ENCODE results near the gene RTKN.

DNA sequence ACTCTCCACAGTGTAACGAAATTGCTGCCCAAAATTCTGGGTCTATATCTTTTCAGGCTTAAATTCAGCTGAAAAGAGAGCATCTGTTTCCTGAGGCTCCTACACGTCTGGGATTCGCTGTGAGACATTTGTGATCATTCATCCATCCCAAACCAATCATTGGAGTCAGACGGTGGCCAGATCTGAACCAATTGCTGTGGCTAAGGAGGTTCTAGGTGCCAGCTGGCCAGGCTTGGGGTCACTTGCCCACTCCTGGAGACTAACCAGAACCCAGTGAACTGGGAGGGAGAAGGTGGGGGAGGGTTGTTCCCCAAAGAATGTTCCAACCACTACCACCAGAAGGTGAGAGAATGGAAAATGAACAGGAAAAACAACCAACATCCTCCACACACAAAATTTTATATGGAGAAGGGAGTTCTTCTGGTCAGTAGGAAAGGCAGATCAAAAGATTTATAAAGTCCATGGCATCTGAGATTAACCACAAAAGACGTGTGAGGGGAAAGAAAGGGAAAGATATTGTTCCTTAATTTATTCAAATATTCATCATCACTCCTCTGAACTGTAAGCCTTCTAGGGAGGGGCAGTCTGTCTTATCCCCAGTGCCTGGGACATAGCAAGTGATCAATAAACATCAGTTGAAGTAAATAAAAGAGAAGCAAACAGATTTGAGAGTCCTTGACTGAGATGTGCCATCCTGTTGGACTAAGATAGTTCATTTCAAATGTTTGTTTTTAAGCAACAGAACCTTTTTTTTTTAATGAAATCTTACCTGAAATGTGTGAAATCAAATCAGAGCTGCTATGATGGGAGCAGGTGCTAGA lies 3.0 kb upstream of the RTKN start:
- no peak for TF ChIP-seq CSDC2 (CRISPR knock-in tag; IDR thresholded peaks at IDR 0.05)
- no peak for TF ChIP-seq ARNTL (CRISPR knock-in tag; IDR thresholded peaks at IDR 0.05; ENCODE audit: borderline replicate concordance, low read depth)
- TF ChIP-seq ZNF565 (CRISPR knock-in tag; conservative IDR thresholded peaks at IDR 0.05; ENCODE audit: low read depth) = no peak
- no peak for TF ChIP-seq BACH2 (CRISPR knock-in tag; IDR thresholded peaks at IDR 0.05; ENCODE audit: borderline replicate concordance)
- TF ChIP-seq, protein P1, sequence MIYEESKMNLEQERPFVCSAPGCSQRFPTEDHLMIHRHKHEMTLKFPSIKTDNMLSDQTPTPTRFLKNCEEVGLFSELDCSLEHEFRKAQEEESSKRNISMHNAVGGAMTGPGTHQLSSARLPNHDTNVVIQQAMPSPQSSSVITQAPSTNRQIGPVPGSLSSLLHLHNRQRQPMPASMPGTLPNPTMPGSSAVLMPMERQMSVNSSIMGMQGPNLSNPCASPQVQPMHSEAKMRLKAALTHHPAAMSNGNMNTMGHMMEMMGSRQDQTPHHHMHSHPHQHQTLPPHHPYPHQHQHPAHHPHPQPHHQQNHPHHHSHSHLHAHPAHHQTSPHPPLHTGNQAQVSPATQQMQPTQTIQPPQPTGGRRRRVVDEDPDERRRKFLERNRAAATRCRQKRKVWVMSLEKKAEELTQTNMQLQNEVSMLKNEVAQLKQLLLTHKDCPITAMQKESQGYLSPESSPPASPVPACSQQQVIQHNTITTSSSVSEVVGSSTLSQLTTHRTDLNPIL (CRISPR knock-in tag; IDR thresholded peaks at IDR 0.05; ENCODE audit: low read depth) = no peak
- TF ChIP-seq RARB (CRISPR knock-in tag; IDR thresholded peaks at IDR 0.05) = no peak
- TF ChIP-seq, protein P2, sequence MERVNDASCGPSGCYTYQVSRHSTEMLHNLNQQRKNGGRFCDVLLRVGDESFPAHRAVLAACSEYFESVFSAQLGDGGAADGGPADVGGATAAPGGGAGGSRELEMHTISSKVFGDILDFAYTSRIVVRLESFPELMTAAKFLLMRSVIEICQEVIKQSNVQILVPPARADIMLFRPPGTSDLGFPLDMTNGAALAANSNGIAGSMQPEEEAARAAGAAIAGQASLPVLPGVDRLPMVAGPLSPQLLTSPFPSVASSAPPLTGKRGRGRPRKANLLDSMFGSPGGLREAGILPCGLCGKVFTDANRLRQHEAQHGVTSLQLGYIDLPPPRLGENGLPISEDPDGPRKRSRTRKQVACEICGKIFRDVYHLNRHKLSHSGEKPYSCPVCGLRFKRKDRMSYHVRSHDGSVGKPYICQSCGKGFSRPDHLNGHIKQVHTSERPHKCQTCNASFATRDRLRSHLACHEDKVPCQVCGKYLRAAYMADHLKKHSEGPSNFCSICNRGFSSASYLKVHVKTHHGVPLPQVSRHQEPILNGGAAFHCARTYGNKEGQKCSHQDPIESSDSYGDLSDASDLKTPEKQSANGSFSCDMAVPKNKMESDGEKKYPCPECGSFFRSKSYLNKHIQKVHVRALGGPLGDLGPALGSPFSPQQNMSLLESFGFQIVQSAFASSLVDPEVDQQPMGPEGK (CRISPR knock-in tag; IDR thresholded peaks at IDR 0.05; ENCODE audit: borderline replicate concordance) = no peak
- no peak for TF ChIP-seq SNAI2 (CRISPR knock-in tag; IDR thresholded peaks at IDR 0.05)
- TF ChIP-seq, protein P3, sequence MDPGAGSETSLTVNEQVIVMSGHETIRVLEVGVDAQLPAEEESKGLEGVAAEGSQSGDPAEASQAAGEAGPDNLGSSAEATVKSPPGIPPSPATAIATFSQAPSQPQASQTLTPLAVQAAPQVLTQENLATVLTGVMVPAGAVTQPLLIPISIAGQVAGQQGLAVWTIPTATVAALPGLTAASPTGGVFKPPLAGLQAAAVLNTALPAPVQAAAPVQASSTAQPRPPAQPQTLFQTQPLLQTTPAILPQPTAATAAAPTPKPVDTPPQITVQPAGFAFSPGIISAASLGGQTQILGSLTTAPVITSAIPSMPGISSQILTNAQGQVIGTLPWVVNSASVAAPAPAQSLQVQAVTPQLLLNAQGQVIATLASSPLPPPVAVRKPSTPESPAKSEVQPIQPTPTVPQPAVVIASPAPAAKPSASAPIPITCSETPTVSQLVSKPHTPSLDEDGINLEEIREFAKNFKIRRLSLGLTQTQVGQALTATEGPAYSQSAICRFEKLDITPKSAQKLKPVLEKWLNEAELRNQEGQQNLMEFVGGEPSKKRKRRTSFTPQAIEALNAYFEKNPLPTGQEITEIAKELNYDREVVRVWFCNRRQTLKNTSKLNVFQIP (CRISPR knock-in tag; IDR thresholded peaks at IDR 0.05; ENCODE audit: borderline replicate concordance, low read depth) = no peak
- TF ChIP-seq ESRRG (CRISPR knock-in tag; IDR thresholded peaks at IDR 0.05) = no peak
